T47D (cell line): Measurements from ENCODE around the gene DLGAP4.
"Not testable (repeated sequence)": the region's sequence is repeated elsewhere in the genome, so short reads cannot be mapped to it uniquely, and the experiment has no call there.

ENCODE experiments used
- DNase-seq, 2 experiments: peaks; one replicate each; pipeline versions ENCODE4 v3.0.0 to v3.0.0-alpha.2; 2011 to 2012; ENCODE audit warnings: low read depth in 1 of 2, low spot score in 1 of 2
- JUND ChIP-seq: IDR thresholded peaks from 2 replicates; pipeline ENCODE4 v1.6.1; 2012; ENCODE audit warnings: low read depth
- in situ Hi-C: cut with HindIII; loops from 2 replicates; pipeline ENCODE4 v1.10.0; 2016; ENCODE audit warnings: low sequenced_read_pairs, low pct_unique_long_range_greater_than_20kb

DLGAP4 gene

GRCh38 chr20:36501367-36502006 is 195.3 kb downstream of the DLGAP4 start:
- no peak for TF ChIP-seq JUND
- in situ Hi-C loops, result no loop called here
- DNase-seq, result no peak

GRCh38 chr20:36504295-36504694 is 198.2 kb downstream of the DLGAP4 start:
- TF ChIP-seq JUND, result no peak
- in situ Hi-C loops, result no loop called here
- no peak for DNase-seq

GRCh38 chr20:36506253-36506652 is 200.1 kb downstream of the DLGAP4 start:
- in situ Hi-C loops, result no loop called here
- TF ChIP-seq JUND, result no peak
- DNase-seq, result peak in 1 of 2 experiments; percentile 43

GRCh38 chr20:36507746-36508145 is 201.6 kb downstream of the DLGAP4 start:
- no peak for DNase-seq
- in situ Hi-C loops, result no loop called here
- no peak for TF ChIP-seq JUND

GRCh38 chr20:36519012-36519719 is 213.0 kb downstream of the DLGAP4 start:
- DNase-seq, result no peak
- TF ChIP-seq JUND, result no peak
- in situ Hi-C loops, result no loop called here

- in situ Hi-C loops, result no loop called here
- no peak for DNase-seq
- TF ChIP-seq JUND, result no peak
Observed at GRCh38 chr20:36519944-36520343, 213.8 kb downstream of the DLGAP4 start.

- in situ Hi-C loops, result no loop called here
- TF ChIP-seq JUND, result no peak
- no peak for DNase-seq
Observed at GRCh38 chr20:36521526-36521925, 215.4 kb downstream of the DLGAP4 start.

GRCh38 chr20:36522412-36522811 is 216.3 kb downstream of the DLGAP4 start:
- in situ Hi-C loops, DNase-seq: not testable (repeated sequence)

GRCh38 chr20:36523341-36523740 is 217.2 kb downstream of the DLGAP4 start:
- no peak for DNase-seq
- in situ Hi-C loops, result no loop called here
- TF ChIP-seq JUND, result no peak

GRCh38 chr20:36525620-36526365 is 219.7 kb downstream of the DLGAP4 start:
- in situ Hi-C loops, result no loop called here
- no peak for TF ChIP-seq JUND
- no peak for DNase-seq

- in situ Hi-C loops, result no loop called here
- DNase-seq, result no peak
- no peak for TF ChIP-seq JUND
Observed at GRCh38 chr20:36526521-36527011, 220.4 kb downstream of the DLGAP4 start.

GRCh38 chr20:36527331-36528125 is 221.4 kb downstream of the DLGAP4 start:
- no peak for TF ChIP-seq JUND
- in situ Hi-C loops, result no loop called here
- DNase-seq, result no peak
